Skin epidermis (tissue), 12 donors: ENCODE measurements around the gene TSPAN3.

ENCODE experiments used
- H3K27ac ChIP-seq, 21 experiments: fragments of 200-600 bp; sonication (generic) in 11 of 21; one replicate each; pipeline ENCODE4 v1.5.0; 2020; ENCODE audit warnings: mild to moderate bottlenecking in 3 of 21, inconsistent platforms in 2 of 21, moderate library complexity in 2 of 21
- H3K4me3 ChIP-seq, 7 experiments: fragments of 200-600 bp; sonication (generic) in 2 of 7; one replicate each; pipeline ENCODE4 v1.5.0; 2020; ENCODE audit warnings: inconsistent platforms in 2 of 7, mild to moderate bottlenecking in 2 of 7, moderate library complexity in 1 of 7

Gene TSPAN3

GRCh38 chr15:77059786-77060361 lies 11.0 kb downstream of the TSPAN3 start:
- Histone ChIP-seq H3K4me3 (no peak overlapping the region), H3K27ac (no peak overlapping the region)

- Histone ChIP-seq H3K27ac (no peak overlapping the region), H3K4me3 (no peak overlapping the region)
Measured at GRCh38 chr15:77058468-77058867, 12.4 kb downstream of the TSPAN3 start.

GRCh38 chr15:77057685-77058084 lies 13.2 kb downstream of the TSPAN3 start:
- no peak overlapping the region for H3K27ac ChIP-seq

GRCh38 chr15:77057072-77057471 lies 13.8 kb downstream of the TSPAN3 start:
- Histone ChIP-seq H3K27ac (no peak overlapping the region), H3K4me3 (no peak overlapping the region)

More at GRCh38 chr15:77057685-77058084, 13.2 kb downstream of the TSPAN3 start:
- no peak overlapping the region for H3K4me3 ChIP-seq

GRCh38 chr15:77053709-77054108 lies 17.2 kb downstream of the TSPAN3 start:
- H3K27ac ChIP-seq, result no peak overlapping the region

GRCh38 chr15:77052556-77052955 lies 18.4 kb downstream of the TSPAN3 start:
- no peak overlapping the region for H3K27ac ChIP-seq
- H3K4me3 ChIP-seq, result no peak overlapping the region

More at GRCh38 chr15:77053709-77054108, 17.2 kb downstream of the TSPAN3 start:
- H3K4me3 ChIP-seq, result no peak overlapping the region

- Histone ChIP-seq H3K4me3 (no peak overlapping the region), H3K27ac (no peak overlapping the region)
Measured at GRCh38 chr15:77048135-77048876, 22.6 kb downstream of the TSPAN3 start.

GRCh38 chr15:77046704-77047412 lies 24.1 kb downstream of the TSPAN3 start:
- Histone ChIP-seq H3K27ac (no peak overlapping the region), H3K4me3 (no peak overlapping the region)

- H3K27ac ChIP-seq, result no peak overlapping the region
- no peak overlapping the region for H3K4me3 ChIP-seq
Measured at GRCh38 chr15:77045985-77046384, 24.9 kb downstream of the TSPAN3 start.

GRCh38 chr15:77044228-77045042 lies 26.5 kb downstream of the TSPAN3 start:
- H3K27ac ChIP-seq, result no peak overlapping the region
- H3K4me3 ChIP-seq, result no peak overlapping the region

GRCh38 chr15:77042955-77043920 lies 27.7 kb downstream of the TSPAN3 start:
- H3K27ac ChIP-seq, result no peak overlapping the region

GRCh38 chr15:77042245-77042919 lies 28.5 kb downstream of the TSPAN3 start:
- no peak overlapping the region for H3K4me3 ChIP-seq
- no peak overlapping the region for H3K27ac ChIP-seq

More at GRCh38 chr15:77042955-77043920, 27.7 kb downstream of the TSPAN3 start:
- no peak overlapping the region for H3K4me3 ChIP-seq

GRCh38 chr15:77040673-77041072 lies 30.2 kb downstream of the TSPAN3 start:
- H3K4me3 ChIP-seq, result no peak overlapping the region
- no peak overlapping the region for H3K27ac ChIP-seq

GRCh38 chr15:77039848-77040247 lies 31.1 kb downstream of the TSPAN3 start:
- H3K27ac ChIP-seq, result no peak overlapping the region
- H3K4me3 ChIP-seq, result no peak overlapping the region

GRCh38 chr15:77039217-77039533 lies 31.7 kb downstream of the TSPAN3 start:
- Histone ChIP-seq H3K4me3 (no peak overlapping the region), H3K27ac (no peak overlapping the region)

GRCh38 chr15:77038312-77039216 lies 32.3 kb downstream of the TSPAN3 start:
- Histone ChIP-seq H3K4me3 (no peak overlapping the region), H3K27ac (no peak overlapping the region)

GRCh38 chr15:77037388-77038209 lies 33.3 kb downstream of the TSPAN3 start:
- Histone ChIP-seq H3K4me3 (no peak overlapping the region), H3K27ac (no peak overlapping the region)
